ENCODE results near the gene SATB1.

The SATB1 gene

DNA sequence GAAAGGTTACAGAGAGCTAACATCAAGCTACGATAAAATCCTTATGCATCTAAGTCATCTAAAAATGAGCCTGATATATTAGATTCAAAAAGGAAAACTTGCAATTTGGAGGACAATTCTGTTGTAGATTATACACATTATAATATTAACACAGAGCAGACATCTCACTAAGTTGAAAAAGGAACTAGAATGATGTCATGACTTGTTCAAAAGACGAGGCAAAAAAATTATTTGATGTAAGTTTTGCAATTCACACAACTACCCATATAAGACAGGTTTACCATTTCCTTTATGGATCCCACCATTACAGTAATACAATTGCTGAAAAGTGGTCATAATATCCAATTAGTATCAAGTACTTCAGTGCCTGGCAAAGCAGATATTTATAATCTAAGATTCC lies 15.9 kb downstream of the SATB1 start:
- Histone ChIP-seq H3K27me3 (ENCODE audit: insufficient read depth, poor library complexity, severe bottlenecking) (no peaks in the 10 kb centered on the region), H3K4me3 (replicated peaks; ENCODE audit: insufficient read depth, low read length) (no peak overlapping the region), H3K27ac (replicated peaks) (no peak overlapping the region)
- TF ChIP-seq POLR2AphosphoS5 (IDR thresholded peaks at IDR 0.05; ENCODE audit: low read depth) (no peak), GABPA (IDR thresholded peaks at IDR 0.05; ENCODE audit: low read depth) (no peak), SPI1 (IDR thresholded peaks at IDR 0.05; ENCODE audit: borderline replicate concordance, low read depth) (no peak)
- TF ChIP-seq, protein P1, sequence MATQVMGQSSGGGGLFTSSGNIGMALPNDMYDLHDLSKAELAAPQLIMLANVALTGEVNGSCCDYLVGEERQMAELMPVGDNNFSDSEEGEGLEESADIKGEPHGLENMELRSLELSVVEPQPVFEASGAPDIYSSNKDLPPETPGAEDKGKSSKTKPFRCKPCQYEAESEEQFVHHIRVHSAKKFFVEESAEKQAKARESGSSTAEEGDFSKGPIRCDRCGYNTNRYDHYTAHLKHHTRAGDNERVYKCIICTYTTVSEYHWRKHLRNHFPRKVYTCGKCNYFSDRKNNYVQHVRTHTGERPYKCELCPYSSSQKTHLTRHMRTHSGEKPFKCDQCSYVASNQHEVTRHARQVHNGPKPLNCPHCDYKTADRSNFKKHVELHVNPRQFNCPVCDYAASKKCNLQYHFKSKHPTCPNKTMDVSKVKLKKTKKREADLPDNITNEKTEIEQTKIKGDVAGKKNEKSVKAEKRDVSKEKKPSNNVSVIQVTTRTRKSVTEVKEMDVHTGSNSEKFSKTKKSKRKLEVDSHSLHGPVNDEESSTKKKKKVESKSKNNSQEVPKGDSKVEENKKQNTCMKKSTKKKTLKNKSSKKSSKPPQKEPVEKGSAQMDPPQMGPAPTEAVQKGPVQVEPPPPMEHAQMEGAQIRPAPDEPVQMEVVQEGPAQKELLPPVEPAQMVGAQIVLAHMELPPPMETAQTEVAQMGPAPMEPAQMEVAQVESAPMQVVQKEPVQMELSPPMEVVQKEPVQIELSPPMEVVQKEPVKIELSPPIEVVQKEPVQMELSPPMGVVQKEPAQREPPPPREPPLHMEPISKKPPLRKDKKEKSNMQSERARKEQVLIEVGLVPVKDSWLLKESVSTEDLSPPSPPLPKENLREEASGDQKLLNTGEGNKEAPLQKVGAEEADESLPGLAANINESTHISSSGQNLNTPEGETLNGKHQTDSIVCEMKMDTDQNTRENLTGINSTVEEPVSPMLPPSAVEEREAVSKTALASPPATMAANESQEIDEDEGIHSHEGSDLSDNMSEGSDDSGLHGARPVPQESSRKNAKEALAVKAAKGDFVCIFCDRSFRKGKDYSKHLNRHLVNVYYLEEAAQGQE (IDR thresholded peaks at IDR 0.05; ENCODE audit: insufficient replicate concordance, low read depth) = no peak
- TF ChIP-seq, protein P2, sequence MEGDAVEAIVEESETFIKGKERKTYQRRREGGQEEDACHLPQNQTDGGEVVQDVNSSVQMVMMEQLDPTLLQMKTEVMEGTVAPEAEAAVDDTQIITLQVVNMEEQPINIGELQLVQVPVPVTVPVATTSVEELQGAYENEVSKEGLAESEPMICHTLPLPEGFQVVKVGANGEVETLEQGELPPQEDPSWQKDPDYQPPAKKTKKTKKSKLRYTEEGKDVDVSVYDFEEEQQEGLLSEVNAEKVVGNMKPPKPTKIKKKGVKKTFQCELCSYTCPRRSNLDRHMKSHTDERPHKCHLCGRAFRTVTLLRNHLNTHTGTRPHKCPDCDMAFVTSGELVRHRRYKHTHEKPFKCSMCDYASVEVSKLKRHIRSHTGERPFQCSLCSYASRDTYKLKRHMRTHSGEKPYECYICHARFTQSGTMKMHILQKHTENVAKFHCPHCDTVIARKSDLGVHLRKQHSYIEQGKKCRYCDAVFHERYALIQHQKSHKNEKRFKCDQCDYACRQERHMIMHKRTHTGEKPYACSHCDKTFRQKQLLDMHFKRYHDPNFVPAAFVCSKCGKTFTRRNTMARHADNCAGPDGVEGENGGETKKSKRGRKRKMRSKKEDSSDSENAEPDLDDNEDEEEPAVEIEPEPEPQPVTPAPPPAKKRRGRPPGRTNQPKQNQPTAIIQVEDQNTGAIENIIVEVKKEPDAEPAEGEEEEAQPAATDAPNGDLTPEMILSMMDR (IDR thresholded peaks at IDR 0.05; ENCODE audit: insufficient read depth, low read length) = no peak
- DNase-seq (ENCODE audit: low read depth in 1 of 2, low spot score in 1 of 2) = no peak

DNA sequence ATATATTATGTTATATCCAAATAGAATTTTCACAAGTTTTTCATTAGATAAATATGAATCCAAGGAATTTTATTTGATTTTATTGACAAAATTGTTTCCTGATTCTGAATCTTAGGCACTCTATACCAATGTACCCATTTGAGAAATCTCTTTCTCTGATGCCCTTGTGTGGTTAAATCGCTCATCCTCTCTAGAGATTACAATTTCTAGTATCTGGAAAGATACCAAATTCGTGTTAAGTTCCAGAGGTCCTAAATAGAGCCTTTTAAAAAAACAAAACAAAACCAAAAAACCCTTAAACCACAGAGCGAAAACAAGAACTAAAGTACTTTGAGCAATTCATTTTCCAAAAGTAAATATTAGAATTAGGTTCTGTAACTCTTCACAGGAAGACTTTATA lies 20.0 kb downstream of the SATB1 start:
- DNase-seq (ENCODE audit: low read depth in 1 of 2, low spot score in 1 of 2) = no peak
- Histone ChIP-seq H3K27ac (replicated peaks) (no peak overlapping the region), H3K27me3 (ENCODE audit: insufficient read depth, poor library complexity, severe bottlenecking) (no peaks in the 10 kb centered on the region), H3K4me3 (replicated peaks; ENCODE audit: insufficient read depth, low read length) (no peak overlapping the region)
- TF ChIP-seq, protein P2 (IDR thresholded peaks at IDR 0.05; ENCODE audit: insufficient read depth, low read length) = no peak
- TF ChIP-seq SPI1 (IDR thresholded peaks at IDR 0.05; ENCODE audit: borderline replicate concordance, low read depth) (no peak), GABPA (IDR thresholded peaks at IDR 0.05; ENCODE audit: low read depth) (no peak), POLR2AphosphoS5 (IDR thresholded peaks at IDR 0.05; ENCODE audit: low read depth) (no peak)
- TF ChIP-seq, protein P1 (IDR thresholded peaks at IDR 0.05; ENCODE audit: insufficient replicate concordance, low read depth) = no peak

DNA sequence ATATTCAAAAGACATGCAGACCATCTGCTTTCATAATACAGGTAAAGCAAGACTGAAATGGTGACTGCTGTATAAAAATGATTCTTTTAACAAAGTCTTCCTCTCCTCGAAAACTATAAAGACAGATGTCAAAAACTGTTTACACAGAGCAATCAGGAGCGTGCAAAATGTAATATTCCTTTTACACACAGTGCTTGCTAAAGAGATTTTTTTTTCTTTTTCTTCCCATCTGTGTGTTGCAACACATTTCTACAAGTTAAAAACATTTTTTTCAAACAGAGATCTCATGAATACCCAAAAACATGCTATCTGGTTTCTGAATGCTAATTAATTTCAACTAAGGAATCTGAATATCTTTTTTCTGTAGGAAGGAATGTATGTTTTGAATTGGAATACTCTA lies 22.1 kb downstream of the SATB1 start:
- H3K27me3 ChIP-seq (ENCODE audit: insufficient read depth, poor library complexity, severe bottlenecking) = no peaks in the 10 kb centered on the region
- DNase-seq (ENCODE audit: low read depth in 1 of 2, low spot score in 1 of 2) = no peak
- H3K4me3 ChIP-seq (replicated peaks; ENCODE audit: insufficient read depth, low read length) = no peak overlapping the region
- H3K27ac ChIP-seq (replicated peaks) = no peak overlapping the region
- no peak for TF ChIP-seq SPI1 (IDR thresholded peaks at IDR 0.05; ENCODE audit: borderline replicate concordance, low read depth)
- TF ChIP-seq, protein P2 (IDR thresholded peaks at IDR 0.05; ENCODE audit: insufficient read depth, low read length) = no peak
- TF ChIP-seq GABPA (IDR thresholded peaks at IDR 0.05; ENCODE audit: low read depth) = no peak
- TF ChIP-seq, protein P1 (IDR thresholded peaks at IDR 0.05; ENCODE audit: insufficient replicate concordance, low read depth) = no peak
- TF ChIP-seq POLR2AphosphoS5 (IDR thresholded peaks at IDR 0.05; ENCODE audit: low read depth) = no peak

Measured in HL-60 (cell line).